M059J (cell line): ENCODE results near the gene SRSF3. TPM values are rescaled to one million over a fixed set of nuclear protein-coding genes. Genes with fewer than 3 reads are reported as not detected.
"Not testable (repeated sequence)": the region's sequence is repeated elsewhere in the genome, so short reads cannot be mapped to it uniquely, and the experiment has no call there.

ENCODE experiments used
- DNase-seq: peaks from one replicate; pipeline ENCODE4 v3.0.0-alpha.2; 2012; ENCODE audit warnings: low read depth
- total RNA-seq: library from RNA; depleted of rRNA; stranded (reverse); fragments of >200 nt; shearing (Covaris generic); gene quantifications from 2 replicates; pipeline ENCODE4 v1.2.3, GENCODE V29; 2014

Gene SRSF3
- total RNA-seq, 1 experiment from 2014 or later, result 518 TPM

DNA sequence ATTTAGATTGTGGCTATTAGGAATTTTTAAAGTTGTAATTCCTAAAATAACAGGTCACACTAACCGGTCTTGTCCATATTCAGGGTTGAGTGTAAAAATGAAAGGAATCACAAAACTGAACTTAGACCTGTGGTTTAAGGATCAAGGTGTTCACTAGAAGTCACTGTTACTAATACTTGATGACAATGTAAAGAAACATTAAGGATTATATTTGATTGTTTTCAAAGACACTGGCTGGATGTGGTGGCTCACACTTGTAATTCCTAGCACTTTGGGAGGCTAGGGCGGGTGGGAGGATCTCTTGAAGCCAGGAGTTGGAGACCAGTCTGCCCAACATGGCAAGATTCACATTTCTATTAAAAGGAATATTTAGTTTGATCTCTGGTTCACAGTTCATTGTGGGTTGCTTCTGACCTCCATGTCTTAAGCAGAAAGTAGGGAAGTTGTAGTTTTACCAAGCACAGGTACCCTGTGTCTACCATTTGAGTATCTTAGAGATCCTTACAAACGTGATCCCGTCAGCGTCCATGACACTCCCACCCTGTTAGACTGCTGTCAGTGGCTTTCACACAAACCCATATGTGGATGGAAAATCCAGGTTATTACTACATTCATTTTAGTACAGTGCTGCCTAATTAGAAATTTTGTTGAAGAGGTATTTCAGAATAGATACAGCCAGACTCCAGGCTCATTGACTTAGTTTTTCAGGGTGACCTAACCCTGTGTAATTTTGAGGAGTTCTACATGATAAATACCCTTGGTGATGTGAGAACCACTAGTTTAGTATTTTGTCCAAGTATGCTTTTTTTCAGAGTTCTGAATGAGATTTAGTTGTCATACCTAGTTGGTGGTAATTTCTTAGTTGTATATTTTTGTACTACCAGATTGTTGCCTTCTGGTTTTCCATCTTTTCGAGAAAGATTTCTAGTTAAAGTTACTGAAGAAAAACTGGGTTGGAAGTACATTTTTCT is 10.2 kb downstream of the SRSF3 start:
- DNase-seq, result no peak

DNA sequence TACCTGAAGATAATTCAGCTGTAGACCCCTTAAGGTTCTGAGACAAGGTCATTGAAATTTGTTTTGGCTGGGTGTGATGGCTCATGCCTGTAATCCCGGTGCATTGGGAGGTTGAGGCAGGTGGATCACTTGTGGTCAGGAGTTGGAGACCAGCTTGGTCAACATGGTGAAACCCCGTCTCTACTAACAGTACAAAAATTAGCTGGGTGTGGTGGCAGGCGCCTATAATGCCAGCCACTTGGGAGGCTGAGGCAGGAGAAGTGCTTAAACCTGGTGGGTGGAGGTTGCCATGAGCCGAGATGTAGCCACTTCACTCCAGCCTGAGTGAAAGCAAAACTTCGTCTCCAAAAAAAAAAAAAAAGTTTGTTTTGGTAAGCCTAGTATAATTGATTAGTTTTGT is 11.0 kb downstream of the SRSF3 start:
- no peak for DNase-seq

DNA sequence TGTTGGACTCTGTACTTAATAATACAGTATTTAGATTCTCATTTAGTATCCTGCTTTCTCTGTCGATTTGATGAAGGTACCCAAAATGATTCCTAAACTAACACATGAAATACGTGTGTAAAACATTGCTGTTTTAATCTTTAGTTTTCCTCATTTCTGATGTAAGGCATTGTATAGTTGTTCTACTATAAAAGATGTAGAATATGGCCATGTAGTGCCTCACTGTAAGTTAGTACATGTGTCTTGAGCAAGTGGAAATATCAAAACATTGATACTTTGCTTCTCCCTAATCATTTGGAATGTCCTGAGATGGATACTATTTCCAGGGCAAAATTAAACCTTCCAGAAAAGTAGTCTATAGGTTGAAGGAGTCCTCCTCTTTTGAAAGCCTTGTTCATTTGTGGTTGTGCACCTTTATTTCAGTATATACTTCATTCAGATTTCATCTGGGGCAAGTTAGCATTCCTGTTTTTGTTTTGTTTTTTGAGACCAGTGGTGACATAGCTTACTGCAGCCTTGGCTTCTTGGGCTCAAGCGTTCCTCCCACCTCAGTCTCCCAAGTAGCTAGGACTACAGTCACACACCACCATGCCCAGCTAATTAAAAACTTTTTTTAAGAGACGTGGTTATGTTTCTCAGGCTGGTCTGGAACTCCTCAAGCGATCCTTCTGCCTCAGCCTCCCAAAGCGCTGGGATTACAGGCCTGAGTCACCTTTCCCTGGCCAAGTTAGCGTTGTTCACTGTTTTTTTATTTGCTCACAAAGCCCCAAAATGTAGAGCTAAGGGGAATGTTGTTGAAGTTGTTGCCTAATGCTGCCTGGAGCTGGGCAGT is 11.6 kb downstream of the SRSF3 start:
- peak; percentile 47 for DNase-seq

DNA sequence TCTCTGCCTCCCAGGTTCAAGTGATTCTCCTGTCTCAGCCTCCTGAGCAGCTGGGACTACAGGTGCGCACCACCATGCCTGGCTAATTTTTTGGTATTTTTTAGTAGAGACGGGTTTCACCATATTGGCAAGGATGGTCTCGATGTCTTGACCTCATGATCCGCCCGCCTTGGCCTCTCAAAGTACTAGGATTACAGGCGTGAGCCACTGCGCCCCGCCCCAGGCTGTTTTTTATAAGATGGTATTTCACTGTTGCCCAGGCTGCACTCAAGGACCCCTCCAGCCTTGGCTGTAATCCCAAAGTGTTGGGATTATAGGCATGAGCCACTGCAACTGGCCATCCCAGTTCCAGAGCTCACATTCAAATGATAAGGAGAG is 13.1 kb downstream of the SRSF3 start:
- not testable (repeated sequence) for DNase-seq

DNA sequence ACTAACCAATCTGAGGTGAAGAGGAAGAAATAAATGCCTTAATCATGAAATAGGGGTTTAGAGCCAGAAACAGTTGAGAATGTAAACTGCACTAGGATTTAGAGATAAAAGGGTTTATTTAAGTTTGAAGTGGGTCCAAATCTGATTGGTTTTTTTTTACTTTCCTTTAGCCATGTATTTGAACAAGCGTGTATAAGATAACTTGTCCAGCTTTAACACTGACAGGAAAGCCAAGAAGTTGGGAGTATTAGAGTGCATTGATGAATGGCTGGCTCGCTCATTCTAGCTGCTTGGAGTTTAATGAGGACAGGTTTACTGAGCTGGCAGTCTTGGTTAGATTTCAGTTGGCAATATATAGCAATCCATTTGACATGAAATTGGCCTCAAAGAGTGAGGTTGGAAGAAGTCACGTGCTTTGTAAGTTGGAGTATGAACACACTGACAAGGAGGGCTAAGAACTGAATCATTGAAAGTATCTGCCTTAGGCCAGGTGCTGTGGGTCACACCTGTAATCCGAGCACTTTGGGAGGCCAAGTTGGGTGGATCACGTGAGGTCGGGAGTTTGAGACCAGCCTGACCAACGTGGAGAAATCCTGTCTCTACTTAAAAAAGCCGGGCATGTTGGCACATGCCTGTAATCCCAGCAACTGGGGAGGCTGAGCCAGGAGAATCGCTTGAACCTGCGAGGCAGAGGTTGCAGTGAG is 13.7 kb downstream of the SRSF3 start:
- no peak for DNase-seq

DNA sequence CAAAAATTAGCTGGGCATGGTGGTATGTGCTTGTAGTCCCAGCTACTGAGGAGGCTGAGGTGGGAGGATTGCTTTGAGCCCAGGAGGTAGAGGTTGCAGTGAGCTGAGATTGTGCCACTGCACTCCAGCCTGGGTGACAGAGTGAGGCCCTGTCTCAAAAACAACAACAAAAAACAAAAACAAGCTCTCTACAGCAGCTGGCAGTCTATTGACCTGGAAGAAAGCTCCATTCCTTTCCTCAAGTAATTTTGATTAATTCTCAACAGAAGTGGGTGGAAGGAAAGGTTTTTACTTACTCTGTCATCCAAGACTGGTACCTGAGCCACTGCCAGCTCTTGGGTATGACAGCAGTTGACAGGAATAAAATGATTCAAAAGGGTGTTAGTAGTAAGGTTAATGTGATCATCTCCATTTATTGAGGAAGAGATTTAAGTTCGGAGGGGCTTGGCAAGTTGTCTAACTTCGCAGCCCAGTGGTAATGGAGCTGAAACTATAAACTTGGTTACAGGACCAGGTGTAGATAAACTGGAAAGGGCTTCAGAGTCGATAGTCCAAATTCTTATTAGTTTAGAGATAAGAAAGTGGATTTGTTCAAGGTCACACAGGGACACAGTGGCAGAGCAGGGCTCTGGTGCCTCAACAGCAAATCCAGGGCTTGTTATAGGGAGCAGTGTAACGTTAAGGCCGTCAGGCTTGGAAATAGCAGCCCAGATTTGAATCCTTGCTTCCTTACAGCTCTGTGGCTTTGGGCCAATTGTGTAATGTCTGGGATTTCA is 14.8 kb downstream of the SRSF3 start:
- no peak for DNase-seq

DNA sequence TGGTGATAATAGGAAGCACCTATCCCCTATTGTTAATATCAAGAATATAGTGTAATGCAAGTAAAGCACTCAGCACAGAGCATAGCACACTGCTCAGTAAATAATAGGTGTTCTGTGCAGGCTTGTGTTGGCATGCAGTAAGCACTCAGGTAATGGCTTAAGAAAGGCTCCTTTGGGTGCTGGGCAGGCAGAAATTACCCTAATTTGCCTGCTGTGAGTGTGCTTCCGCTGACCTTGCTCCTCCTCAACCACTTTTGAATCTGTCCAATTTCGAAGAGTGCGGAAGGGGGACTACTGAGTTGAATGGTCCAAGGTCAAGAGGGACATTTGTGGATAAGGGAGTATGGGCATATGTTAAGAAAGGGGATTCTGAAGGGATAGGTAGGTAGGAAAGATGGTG is 15.4 kb downstream of the SRSF3 start:
- no peak for DNase-seq

DNA sequence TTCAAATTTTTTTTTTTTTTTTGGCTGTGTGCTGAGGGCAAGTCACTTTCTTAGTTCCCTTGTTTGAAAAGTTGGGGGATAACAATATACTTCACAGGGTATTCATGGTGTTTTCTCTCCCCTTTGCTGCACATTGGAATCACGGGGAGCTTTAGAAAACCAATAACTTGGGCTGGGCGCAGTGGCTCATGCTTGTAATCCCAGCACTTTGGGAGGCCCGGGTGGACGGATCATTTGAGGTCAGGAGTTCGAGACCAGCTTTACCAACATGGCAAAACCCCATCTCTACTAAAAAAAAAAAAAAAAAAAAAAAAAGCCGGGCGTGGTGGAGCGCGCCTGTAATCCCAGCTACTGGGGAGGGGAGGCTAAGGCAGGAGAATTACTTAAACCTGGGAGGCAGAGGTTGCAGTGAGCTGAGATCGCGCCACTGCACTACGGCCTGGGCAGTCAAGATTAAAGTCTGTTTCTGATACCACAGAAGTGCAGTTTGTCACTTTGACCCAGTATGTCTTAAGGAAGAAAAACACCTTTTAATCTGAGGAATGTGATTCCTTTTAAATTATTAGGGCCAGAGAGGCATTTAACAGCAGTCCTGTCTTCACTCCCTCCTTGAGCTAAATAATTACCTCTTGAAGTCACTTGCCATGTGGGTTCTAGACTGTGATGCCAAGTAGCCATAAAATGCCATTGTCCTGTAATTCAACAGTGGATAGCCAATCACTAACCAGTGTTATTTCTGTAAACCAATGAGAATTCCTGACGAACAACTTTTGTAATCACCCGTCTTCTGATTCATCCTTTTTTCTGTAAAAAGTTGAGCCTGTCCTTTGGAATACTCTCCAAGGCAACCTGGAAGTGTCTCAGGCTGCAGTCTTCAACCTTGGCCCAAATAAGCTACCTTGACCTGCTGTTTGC is 16.1 kb downstream of the SRSF3 start:
- DNase-seq, result peak; percentile 47

DNA sequence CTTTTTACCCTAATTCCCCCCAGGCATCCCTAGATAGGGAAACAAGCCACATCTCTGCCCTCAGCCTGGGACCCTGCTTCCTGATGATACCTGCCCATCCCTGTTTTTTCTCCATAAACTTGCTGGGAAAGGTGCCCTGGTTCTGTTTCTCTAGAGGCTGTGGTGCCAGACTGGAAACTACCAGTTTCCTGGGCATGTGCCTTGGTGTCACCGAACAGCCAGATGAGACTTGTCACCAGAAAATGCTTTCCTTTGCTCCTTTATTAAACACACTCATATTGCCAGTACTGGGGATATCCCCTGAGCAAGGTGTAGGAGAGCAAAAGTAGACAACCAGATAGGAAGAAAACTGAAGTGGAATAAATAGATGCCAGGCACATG is 16.8 kb downstream of the SRSF3 start:
- DNase-seq, result no peak

DNA sequence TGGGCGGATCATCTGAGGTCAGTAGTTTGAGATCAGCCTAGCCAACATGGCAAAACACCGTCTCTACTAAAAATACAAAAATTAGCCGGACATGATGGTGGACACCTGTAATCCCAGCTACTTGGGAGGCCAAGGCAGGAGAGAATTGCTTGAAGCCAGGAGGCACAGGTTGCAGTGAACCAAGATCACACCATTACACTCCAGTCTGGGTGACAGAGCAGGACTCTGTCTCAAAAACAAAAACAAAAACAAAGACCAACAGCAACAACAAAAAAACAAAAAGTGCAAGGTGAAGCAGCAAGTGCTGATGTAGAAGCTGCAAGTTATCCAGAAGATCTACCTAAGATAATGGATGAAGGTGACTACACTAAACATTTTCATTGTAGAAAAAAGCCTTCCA is 17.5 kb downstream of the SRSF3 start:
- DNase-seq, result not testable (repeated sequence)

DNA sequence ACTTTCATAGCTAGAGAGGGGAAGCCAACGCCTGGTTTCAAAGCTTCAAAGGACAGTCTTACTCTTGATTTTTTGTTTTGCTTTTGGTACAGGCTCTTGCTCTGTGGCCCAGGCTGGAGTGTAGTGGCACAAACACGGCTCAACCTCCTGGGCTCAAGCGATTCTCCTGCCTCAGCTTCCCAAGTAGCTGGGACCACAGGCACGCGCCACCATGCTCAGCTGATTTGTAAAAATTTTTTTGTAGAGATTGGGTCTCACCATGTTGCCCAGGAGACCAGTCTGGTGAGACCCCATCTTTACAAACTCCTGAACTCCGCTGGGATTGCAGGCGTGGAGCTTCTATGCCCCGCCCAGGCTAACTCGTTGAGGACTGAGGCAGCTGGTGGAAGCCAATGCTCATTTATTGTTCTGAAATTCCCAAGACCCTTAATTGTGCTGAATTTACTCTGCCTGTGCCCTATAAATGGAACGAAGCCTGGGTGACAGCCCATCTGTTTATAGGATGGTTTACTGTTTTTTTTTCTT is 18.0 kb downstream of the SRSF3 start:
- no peak for DNase-seq

DNA sequence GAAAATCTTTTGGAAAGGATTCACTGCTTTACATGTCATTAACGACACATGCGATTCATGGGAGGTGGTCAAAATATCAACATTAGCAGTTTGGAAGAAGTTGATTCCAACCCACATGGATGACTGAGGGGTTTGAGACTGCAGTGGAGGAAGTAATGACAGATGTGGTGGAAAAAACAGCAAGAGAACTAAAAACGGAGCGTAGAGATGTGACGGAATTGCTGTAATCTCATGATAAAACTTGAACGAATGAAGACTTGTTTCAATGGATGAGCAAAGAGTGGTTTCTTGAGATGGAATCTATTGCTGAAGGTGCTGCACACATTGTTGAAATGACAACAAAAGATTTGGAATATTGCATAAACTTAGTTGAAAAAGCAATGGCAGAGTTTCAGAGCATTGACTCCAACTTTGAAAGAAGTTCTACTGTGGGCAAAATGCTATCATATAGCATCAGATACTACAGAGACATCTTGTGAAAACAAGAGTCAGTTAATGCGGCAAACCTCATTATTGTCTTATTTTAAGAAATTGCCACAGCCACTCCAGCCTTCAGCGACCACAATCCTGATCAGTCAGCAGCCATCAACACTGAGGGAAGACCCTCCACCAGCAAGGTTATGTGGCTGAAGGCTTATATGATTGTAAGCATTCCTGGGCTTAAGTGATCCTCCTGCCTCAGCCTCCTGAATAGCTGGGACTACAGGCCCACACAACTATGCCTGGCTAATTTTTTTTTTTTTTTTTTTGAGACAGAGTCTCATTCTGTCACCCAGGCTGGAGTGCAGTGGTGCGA is 19.2 kb downstream of the SRSF3 start:
- no peak for DNase-seq

DNA sequence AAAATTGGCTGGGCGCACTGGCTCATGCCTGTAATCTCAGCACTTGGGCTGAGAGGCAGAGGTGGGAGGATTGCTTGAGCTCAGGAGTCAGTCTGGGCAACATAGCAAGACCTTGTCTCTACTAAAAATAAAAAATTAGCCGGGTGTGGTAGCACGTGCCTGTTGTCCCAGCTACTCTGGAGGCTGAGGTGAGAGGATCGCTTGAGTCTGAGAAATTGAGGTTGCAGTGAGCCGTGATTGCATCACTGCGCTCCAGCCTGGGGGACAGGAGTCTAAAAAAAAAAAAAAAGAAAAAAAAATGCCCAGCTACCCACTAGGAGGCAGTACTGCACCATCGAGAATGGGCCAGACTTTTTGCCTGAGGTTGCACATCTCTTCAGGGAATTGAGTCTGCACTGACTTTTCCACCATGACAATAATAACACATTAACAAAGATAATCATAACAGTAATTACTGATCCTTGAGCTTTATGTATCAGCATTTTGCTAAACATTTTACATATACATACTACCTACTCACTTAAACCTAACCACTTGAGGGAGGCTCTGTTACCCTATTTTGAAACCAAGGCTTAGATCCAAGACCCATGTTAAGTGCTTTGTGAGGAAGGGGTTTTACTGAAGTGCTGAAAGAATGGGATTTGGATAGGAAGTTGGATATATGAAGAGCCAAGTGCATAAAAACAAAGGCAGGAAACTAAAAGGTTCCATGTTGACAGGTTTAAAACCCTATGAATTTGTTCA is 21.0 kb downstream of the SRSF3 start:
- peak; percentile 68 for DNase-seq

DNA sequence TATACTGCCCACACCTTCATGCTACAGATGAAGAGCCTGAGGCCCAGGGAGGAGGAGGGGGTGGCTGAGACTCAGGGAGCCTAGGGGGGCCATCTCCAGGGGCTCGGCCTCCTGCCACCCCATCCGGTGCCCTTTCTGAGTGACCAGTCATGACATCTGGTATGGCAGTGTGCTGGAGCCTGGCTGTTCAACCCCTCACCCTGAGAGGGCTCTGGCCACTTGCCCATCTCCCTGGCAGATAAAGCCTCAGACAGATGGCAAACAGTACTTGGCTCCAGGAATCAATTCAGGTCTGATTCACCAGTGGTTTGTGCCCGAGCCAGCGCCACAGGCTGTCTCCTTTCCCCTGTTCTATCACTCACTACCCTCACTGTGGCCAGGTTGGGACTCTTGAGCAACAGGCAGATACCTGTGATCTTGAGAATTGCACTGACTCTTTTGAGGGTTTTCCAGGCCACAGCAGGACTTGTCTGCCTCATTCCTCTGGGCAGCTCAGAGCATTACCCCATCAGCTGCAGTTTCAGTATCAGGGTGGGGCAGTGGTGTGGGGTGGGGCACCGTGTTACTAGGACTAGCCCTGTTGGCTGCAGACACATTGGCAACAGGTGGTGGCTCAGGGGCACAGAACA is 22.8 kb downstream of the SRSF3 start:
- peak; percentile 98 for DNase-seq

DNA sequence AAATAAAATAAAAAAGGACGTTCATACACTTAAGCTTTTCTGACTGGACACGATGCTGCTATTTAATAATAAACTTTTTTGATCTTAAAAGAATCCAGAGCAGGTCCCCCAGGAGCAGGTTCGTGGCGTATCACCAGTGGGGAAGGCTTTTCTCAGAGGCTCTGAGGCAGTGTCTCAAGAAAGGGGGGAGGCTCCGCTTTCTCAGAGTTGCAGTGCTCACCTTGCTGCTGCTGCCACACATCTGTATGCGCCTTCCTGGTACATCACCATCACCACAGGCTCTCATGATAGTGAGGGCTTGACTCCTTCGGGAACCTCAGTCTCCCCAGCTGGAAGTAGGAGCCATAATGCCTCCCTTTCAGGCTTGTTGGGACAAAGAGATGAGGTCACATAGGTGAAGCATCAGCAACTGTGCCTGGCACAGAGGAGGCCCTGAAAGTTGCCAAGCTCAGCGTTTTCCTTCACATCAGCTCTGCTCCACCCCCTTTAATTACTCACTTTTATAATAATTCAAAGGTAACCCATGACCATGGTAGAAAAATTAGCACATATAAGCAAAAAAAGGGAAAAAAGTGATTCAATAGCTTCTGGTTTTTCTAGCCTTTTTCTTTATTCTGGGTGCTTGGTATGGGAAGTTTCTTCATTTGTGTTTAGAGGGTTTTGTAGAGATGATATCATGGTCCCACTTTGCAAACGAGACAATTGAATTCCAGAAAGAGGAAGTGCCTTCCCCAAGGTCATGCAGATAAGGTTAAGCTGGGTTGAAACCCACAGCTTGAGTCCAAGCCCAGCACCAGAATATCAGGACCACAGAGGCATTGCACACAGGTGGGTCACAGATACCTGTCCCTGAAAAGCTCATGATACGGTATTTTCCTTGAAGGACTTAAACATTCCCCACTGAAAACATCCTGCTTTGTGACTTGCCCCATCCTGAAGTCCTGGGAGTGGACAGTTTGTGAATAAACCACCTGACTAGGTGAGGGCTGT is 24.5 kb downstream of the SRSF3 start:
- DNase-seq, result no peak

DNA sequence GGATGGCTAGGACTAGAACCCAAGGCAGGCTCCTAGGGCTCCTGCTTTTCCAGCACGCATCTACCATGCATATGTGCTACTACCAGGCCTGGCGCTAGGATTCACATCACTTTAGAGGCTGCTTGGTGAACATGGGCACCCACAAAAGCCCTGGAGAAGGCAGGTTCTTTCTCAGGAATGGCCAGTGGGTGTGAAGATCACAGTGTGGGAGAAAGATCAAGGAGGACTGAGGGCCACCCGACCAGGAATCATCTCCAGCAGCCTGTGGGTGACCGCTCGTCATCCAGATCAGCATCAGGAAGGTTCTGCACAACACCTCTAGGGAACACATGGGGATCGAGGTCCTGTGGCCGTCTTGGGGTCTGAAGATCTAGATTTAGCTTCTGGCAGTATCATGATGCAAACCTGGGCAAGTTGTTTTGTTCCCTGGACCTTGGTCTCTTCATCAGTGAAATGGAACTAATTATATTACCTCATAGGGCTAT is 27.3 kb downstream of the SRSF3 start:
- no peak for DNase-seq
